DMS 273 treated with DMSO at 0.1 percent for 48 hours (cell line): ENCODE results near the gene KRTAP10-12.
A peak's percentile ranks its signal among the peaks of the same experiment; 100 is the strongest.

Experiments
- DNase-seq: peaks from one replicate; lab custom pipeline; 2025; lab: John Stamatoyannopoulos, UW

The KRTAP10-12 gene

GRCh38 chr21:44734026-44734745 is 37.2 kb downstream of the KRTAP10-12 start:
- DNase-seq, result no peak

- no peak for DNase-seq
These were observed 37.9 kb downstream of the KRTAP10-12 start for GRCh38 chr21:44734841-44735240.

- no peak for DNase-seq
These were observed 38.8 kb downstream of the KRTAP10-12 start for GRCh38 chr21:44735821-44736220.

GRCh38 chr21:44736291-44737004 is 39.5 kb downstream of the KRTAP10-12 start:
- DNase-seq, result no peak

- DNase-seq, result peak; percentile 56
These were observed 40.9 kb downstream of the KRTAP10-12 start for GRCh38 chr21:44737706-44738354.

GRCh38 chr21:44738621-44739020 is 41.6 kb downstream of the KRTAP10-12 start:
- no peak for DNase-seq

GRCh38 chr21:44739316-44739715 is 42.3 kb downstream of the KRTAP10-12 start:
- DNase-seq, result no peak

- peak; percentile 37 for DNase-seq
These were observed 43.8 kb downstream of the KRTAP10-12 start for GRCh38 chr21:44740742-44741141.

GRCh38 chr21:44741921-44742320 is 44.9 kb downstream of the KRTAP10-12 start:
- no peak for DNase-seq

- no peak for DNase-seq
These were observed 45.6 kb downstream of the KRTAP10-12 start for GRCh38 chr21:44742418-44743153.
